Osteoblast (primary cell): ENCODE data around the gene DCDC2C. TPM values are rescaled to one million over a fixed set of nuclear protein-coding genes. Genes with fewer than 3 reads are reported as not detected.

Experiments
- DNase-seq: peaks from one replicate; pipeline ENCODE4 v3.0.0; 2011; ENCODE audit warnings: low spot score, mixed read lengths; ENCODE audit not compliant: insufficient read length; ENCODE audit errors: missing footprints
- H2AFZ ChIP-seq: 2 replicates; pipeline ENCODE4 v1.6.0; 2011; ENCODE audit warnings: mild to moderate bottlenecking, low read length
- H3K27ac ChIP-seq: 2 replicates; pipeline ENCODE4 v1.5.1; 2011; ENCODE audit warnings: mild to moderate bottlenecking, low read depth, low read length, moderate library complexity
- H3K27me3 ChIP-seq: 2 replicates; pipeline ENCODE4 v1.6.0; 2012; ENCODE audit warnings: mild to moderate bottlenecking, control low read depth, inconsistent platforms, low read length, moderate library complexity; ENCODE audit not compliant: insufficient read depth
- H3K36me3 ChIP-seq: 2 replicates; pipeline ENCODE4 v1.5.1; 2011; ENCODE audit warnings: mild to moderate bottlenecking, low read length, control low read depth, moderate library complexity; ENCODE audit not compliant: insufficient read depth
- H3K4me1 ChIP-seq: 2 replicates; pipeline ENCODE4 v1.5.1; 2011; ENCODE audit warnings: mild to moderate bottlenecking, low read length, control low read depth, moderate library complexity; ENCODE audit not compliant: insufficient read depth
- H3K4me2 ChIP-seq: 2 replicates; pipeline ENCODE4 v1.6.0; 2011; ENCODE audit warnings: mild to moderate bottlenecking, low read length; ENCODE audit not compliant: insufficient read depth
- H3K4me3 ChIP-seq: fragments of 200-600 bp; sonication (generic); 3 replicates; pipeline ENCODE4 v1.5.1; 2012; ENCODE audit warnings: mild to moderate bottlenecking, low read length, inconsistent platforms; ENCODE audit not compliant: insufficient read depth
- H3K79me2 ChIP-seq: 2 replicates; pipeline ENCODE4 v1.6.0; 2012; ENCODE audit warnings: mild to moderate bottlenecking, low read length, control low read depth, inconsistent platforms; ENCODE audit not compliant: insufficient read depth
- H3K9me3 ChIP-seq: 2 replicates; pipeline ENCODE4 v1.5.1; 2011; ENCODE audit warnings: low read depth, low read length, control low read depth
- H4K20me1 ChIP-seq: 2 replicates; pipeline ENCODE4 v1.6.0; 2012; ENCODE audit warnings: mild to moderate bottlenecking, low read length, control low read depth; ENCODE audit not compliant: insufficient read depth
- total RNA-seq: library from RNA; depleted of rRNA; stranded (reverse); fragments of >200 nt; gene quantifications from 2 replicates; pipeline ENCODE4 v1.2.3, GENCODE V29; 2012
- TF ChIP-seq, protein P1 (sequence below): IDR thresholded peaks from 2 replicates; pipeline ENCODE4 v1.5.1; 2011; ENCODE audit warnings: mild to moderate bottlenecking, low read depth, low read length, moderate library complexity; ENCODE audit errors: extremely low read depth

DCDC2C gene
- total RNA-seq, 1 donor: not detected

GRCh38 chr2:3670376-3670775 lies 33.0 kb upstream of the DCDC2C start:
- H3K36me3 ChIP-seq: no peaks in the 10 kb centered on the region
- no peak overlapping the region for H3K4me3 ChIP-seq
- H3K79me2 ChIP-seq: no peaks in the 10 kb centered on the region
- no peaks in the 10 kb centered on the region for H3K4me1 ChIP-seq
- no peak overlapping the region for H2AFZ ChIP-seq
- DNase-seq: no peak
- TF ChIP-seq, protein P1, sequence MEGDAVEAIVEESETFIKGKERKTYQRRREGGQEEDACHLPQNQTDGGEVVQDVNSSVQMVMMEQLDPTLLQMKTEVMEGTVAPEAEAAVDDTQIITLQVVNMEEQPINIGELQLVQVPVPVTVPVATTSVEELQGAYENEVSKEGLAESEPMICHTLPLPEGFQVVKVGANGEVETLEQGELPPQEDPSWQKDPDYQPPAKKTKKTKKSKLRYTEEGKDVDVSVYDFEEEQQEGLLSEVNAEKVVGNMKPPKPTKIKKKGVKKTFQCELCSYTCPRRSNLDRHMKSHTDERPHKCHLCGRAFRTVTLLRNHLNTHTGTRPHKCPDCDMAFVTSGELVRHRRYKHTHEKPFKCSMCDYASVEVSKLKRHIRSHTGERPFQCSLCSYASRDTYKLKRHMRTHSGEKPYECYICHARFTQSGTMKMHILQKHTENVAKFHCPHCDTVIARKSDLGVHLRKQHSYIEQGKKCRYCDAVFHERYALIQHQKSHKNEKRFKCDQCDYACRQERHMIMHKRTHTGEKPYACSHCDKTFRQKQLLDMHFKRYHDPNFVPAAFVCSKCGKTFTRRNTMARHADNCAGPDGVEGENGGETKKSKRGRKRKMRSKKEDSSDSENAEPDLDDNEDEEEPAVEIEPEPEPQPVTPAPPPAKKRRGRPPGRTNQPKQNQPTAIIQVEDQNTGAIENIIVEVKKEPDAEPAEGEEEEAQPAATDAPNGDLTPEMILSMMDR: no peak
- H3K9me3 ChIP-seq: no peaks in the 10 kb centered on the region
- H3K27me3 ChIP-seq: no peaks in the 10 kb centered on the region
- no peak overlapping the region for H3K27ac ChIP-seq
- H3K4me2 ChIP-seq: no peak overlapping the region
- no peaks in the 10 kb centered on the region for H4K20me1 ChIP-seq

DNA sequence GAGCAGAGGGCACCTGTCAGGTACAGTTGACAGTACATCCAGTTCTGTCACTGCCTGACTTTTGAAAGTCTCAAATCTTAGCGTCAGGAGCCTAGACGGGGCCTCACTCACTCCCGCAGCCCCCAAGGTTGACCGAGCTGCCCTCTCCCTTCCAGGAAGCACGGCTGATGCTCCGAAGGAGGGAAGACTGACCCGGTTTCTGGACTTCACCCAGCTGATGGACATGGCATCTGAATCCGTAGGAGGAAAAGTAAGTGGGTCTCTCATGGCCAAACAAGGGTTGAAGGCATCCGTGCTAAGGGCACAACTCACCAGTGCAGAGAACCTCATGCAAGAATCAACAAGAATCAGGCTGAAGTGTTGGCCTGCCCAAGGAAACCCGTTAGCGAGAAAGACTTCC lies 32.4 kb upstream of the DCDC2C start:
- H3K4me2 ChIP-seq: no peak overlapping the region
- H2AFZ ChIP-seq: no peak overlapping the region
- no peaks in the 10 kb centered on the region for H3K4me1 ChIP-seq
- no peak overlapping the region for H3K27ac ChIP-seq
- no peaks in the 10 kb centered on the region for H3K9me3 ChIP-seq
- H4K20me1 ChIP-seq: no peaks in the 10 kb centered on the region
- no peaks in the 10 kb centered on the region for H3K27me3 ChIP-seq
- H3K36me3 ChIP-seq: no peaks in the 10 kb centered on the region
- no peak overlapping the region for H3K4me3 ChIP-seq
- TF ChIP-seq, protein P1: no peak
- no peak for DNase-seq
- no peaks in the 10 kb centered on the region for H3K79me2 ChIP-seq

DNA sequence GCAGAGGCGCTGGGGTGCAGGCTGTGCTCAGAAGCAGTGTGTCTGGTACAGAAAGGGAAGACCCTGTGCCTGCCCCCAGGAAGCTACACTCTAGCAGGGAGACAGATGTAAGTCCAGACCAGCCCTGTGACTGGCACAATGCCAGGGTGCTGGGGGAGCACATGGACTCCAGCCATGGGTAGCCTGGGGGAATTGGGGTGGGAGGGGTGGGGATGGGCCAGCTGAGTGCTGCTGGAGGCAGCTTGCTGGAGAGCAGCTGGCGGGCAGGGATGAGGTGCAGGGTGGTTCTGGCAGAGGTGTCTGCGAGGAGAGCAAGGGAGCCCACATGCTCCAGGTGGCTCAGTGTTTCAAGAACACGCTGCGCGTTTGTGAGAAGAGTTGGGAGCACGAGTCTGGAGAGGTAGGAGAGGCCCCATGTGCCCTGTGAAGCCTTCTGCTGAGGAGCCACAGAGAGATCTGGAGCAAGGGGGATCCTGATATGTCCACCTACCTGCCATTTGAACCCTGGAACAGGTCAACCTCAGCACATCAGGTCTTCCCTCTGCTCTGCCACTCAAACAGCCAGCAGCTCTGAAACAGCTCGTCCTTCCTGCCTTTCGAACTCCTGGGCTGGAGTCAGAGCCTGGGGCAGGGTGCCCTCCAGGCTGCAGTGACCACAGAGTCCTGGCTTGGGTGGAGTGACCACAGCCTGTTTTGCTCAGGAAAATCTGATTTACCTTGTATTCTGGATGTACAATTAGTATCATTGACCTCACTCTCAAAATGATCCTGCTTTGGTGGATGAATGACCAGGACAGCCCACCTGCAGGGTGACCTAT lies 30.3 kb upstream of the DCDC2C start:
- no peaks in the 10 kb centered on the region for H4K20me1 ChIP-seq
- TF ChIP-seq, protein P1: no peak

GRCh38 chr2:3674066-3674845 lies 29.1 kb upstream of the DCDC2C start:
- no peak overlapping the region for H3K27ac ChIP-seq
- TF ChIP-seq, protein P1: no peak
- no peak for DNase-seq
- no peaks in the 10 kb centered on the region for H3K9me3 ChIP-seq
- H2AFZ ChIP-seq: no peak overlapping the region
- no peak overlapping the region for H3K4me3 ChIP-seq
- no peaks in the 10 kb centered on the region for H3K79me2 ChIP-seq
- H3K27me3 ChIP-seq: no peaks in the 10 kb centered on the region
- no peaks in the 10 kb centered on the region for H4K20me1 ChIP-seq
- no peak overlapping the region for H3K4me2 ChIP-seq
- H3K36me3 ChIP-seq: no peaks in the 10 kb centered on the region
- no peaks in the 10 kb centered on the region for H3K4me1 ChIP-seq

More for the DNA sequence above, 30.3 kb upstream of the DCDC2C start:
- H2AFZ ChIP-seq: no peak overlapping the region
- no peak for DNase-seq
- no peak overlapping the region for H3K27ac ChIP-seq
- H3K36me3 ChIP-seq: no peaks in the 10 kb centered on the region
- H3K4me1 ChIP-seq: no peaks in the 10 kb centered on the region
- H3K9me3 ChIP-seq: no peaks in the 10 kb centered on the region
- H3K4me3 ChIP-seq: no peak overlapping the region
- H3K4me2 ChIP-seq: no peak overlapping the region
- H3K27me3 ChIP-seq: no peaks in the 10 kb centered on the region
- H3K79me2 ChIP-seq: no peaks in the 10 kb centered on the region
